ENCODE data around the gene PTPRN2.

GRCh38 chr7:158497627-158498026 lies 90.0 kb downstream of the PTPRN2 start:
- no peak for TF ChIP-seq BHLHE40 (IDR thresholded peaks at IDR 0.05; ENCODE audit: borderline replicate concordance)
- no peak for TF ChIP-seq HDGF (IDR thresholded peaks at IDR 0.05; ENCODE audit: borderline replicate concordance)
- no peak for TF ChIP-seq L3MBTL2 (conservative IDR thresholded peaks at IDR 0.05)
- TF ChIP-seq CTBP1 (IDR thresholded peaks at IDR 0.05; ENCODE audit: borderline replicate concordance), result no peak
- no peak for TF ChIP-seq SP1 (IDR thresholded peaks at IDR 0.05)
- no peak for TF ChIP-seq FOXK2 (IDR thresholded peaks at IDR 0.05)
- TF ChIP-seq FOXM1 (IDR thresholded peaks at IDR 0.05; ENCODE audit: borderline replicate concordance), result no peak
- TF ChIP-seq ZNF384 (IDR thresholded peaks at IDR 0.05), result no peak
- no peak for TF ChIP-seq FOXA1 (IDR thresholded peaks at IDR 0.05)
- no peak for TF ChIP-seq ARNT (IDR thresholded peaks at IDR 0.05)
- no peak for TF ChIP-seq SUZ12 (IDR thresholded peaks at IDR 0.05)
- TF ChIP-seq, protein P1, sequence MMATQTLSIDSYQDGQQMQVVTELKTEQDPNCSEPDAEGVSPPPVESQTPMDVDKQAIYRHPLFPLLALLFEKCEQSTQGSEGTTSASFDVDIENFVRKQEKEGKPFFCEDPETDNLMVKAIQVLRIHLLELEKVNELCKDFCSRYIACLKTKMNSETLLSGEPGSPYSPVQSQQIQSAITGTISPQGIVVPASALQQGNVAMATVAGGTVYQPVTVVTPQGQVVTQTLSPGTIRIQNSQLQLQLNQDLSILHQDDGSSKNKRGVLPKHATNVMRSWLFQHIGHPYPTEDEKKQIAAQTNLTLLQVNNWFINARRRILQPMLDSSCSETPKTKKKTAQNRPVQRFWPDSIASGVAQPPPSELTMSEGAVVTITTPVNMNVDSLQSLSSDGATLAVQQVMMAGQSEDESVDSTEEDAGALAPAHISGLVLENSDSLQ (IDR thresholded peaks at IDR 0.05), result no peak
- no peak for TF ChIP-seq ELF4 (IDR thresholded peaks at IDR 0.05)
